ENCODE data around the gene RTBDN.

- TF ChIP-seq GATA3 (IDR thresholded peaks at IDR 0.05; ENCODE audit: low read depth, low read length) = no peak
- no peak for TF ChIP-seq GATA2 (IDR thresholded peaks at IDR 0.05; ENCODE audit: low read depth, low read length)
Observed at GRCh38 chr19:12875086-12875485, 40.7 kb upstream of the RTBDN start.

Data from SH-SY5Y (cell line).